KMS-11 (cell line): ENCODE results near the gene CSF1R.

ENCODE experiments used
- H2AFZ ChIP-seq: fragments of 200-600 bp; sonication (generic); 2 replicates; pipeline ENCODE4 v1.6.1; 2016; ENCODE audit warnings: antibody characterized with exemption, mixed run types, low read depth
- H3K27ac ChIP-seq: fragments of 200-600 bp; sonication (generic); 2 replicates; pipeline ENCODE4 v1.6.1; 2016; ENCODE audit warnings: mild to moderate bottlenecking, mixed run types
- H3K27me3 ChIP-seq: fragments of 200-600 bp; sonication (generic); 2 replicates; pipeline ENCODE4 v1.6.1; 2017; ENCODE audit warnings: mild to moderate bottlenecking, low read depth, mixed run types, moderate library complexity; ENCODE audit not compliant: insufficient read depth
- H3K36me3 ChIP-seq: fragments of 200-600 bp; sonication (generic); 2 replicates; pipeline ENCODE4 v1.6.1; 2017; ENCODE audit warnings: mild to moderate bottlenecking, mixed run types; ENCODE audit not compliant: insufficient read depth
- H3K4me1 ChIP-seq: fragments of 200-600 bp; sonication (generic); 2 replicates; pipeline ENCODE4 v1.6.1; 2016; ENCODE audit warnings: mild to moderate bottlenecking, low read depth, mixed run types; ENCODE audit not compliant: poor library complexity, severe bottlenecking
- H3K4me2 ChIP-seq: fragments of 200-600 bp; sonication (generic); 2 replicates; pipeline ENCODE4 v1.7.0; 2016; ENCODE audit warnings: mild to moderate bottlenecking, mixed run types
- H3K4me3 ChIP-seq: fragments of 200-600 bp; sonication (generic); IDR thresholded peaks from 2 replicates; pipeline ENCODE4 v1.6.1; 2017; ENCODE audit warnings: low read depth, low read length, mixed read lengths; ENCODE audit not compliant: insufficient read depth
- H3K79me2 ChIP-seq: fragments of 200-600 bp; sonication (generic); 2 replicates; pipeline ENCODE4 v1.6.1; 2016; ENCODE audit warnings: low read depth, mixed run types; ENCODE audit not compliant: insufficient read depth
- H3K9ac ChIP-seq: fragments of 200-600 bp; sonication (generic); 2 replicates; pipeline ENCODE4 v1.6.1; 2016; ENCODE audit warnings: mild to moderate bottlenecking, mixed run types
- H4K20me1 ChIP-seq: fragments of 200-600 bp; sonication (generic); 2 replicates; pipeline ENCODE4 v1.6.1; 2016; ENCODE audit warnings: mild to moderate bottlenecking, mixed run types; ENCODE audit not compliant: insufficient read depth
- TF ChIP-seq, protein P1 (sequence below): fragments of 200-600 bp; sonication (generic); conservative IDR thresholded peaks from 2 replicates; pipeline ENCODE4 v1.6.1; 2017; ENCODE audit warnings: low read depth, mild to moderate bottlenecking, antibody characterized with exemption, low read length, moderate library complexity, mixed read lengths

The CSF1R gene

GRCh38 chr5:150080696-150081435 is 5.5 kb downstream of the CSF1R start:
- H3K36me3 ChIP-seq, result no peaks in the 10 kb centered on the region
- H3K4me1 ChIP-seq, result no peaks in the 10 kb centered on the region
- no peaks in the 10 kb centered on the region for H3K27me3 ChIP-seq
- no peaks in the 10 kb centered on the region for H4K20me1 ChIP-seq
- no peak overlapping the region for H3K4me3 ChIP-seq
- TF ChIP-seq, protein P1, sequence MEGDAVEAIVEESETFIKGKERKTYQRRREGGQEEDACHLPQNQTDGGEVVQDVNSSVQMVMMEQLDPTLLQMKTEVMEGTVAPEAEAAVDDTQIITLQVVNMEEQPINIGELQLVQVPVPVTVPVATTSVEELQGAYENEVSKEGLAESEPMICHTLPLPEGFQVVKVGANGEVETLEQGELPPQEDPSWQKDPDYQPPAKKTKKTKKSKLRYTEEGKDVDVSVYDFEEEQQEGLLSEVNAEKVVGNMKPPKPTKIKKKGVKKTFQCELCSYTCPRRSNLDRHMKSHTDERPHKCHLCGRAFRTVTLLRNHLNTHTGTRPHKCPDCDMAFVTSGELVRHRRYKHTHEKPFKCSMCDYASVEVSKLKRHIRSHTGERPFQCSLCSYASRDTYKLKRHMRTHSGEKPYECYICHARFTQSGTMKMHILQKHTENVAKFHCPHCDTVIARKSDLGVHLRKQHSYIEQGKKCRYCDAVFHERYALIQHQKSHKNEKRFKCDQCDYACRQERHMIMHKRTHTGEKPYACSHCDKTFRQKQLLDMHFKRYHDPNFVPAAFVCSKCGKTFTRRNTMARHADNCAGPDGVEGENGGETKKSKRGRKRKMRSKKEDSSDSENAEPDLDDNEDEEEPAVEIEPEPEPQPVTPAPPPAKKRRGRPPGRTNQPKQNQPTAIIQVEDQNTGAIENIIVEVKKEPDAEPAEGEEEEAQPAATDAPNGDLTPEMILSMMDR, result no peak
- no peak overlapping the region for H3K9ac ChIP-seq
- no peaks in the 10 kb centered on the region for H3K79me2 ChIP-seq
- no peak overlapping the region for H3K27ac ChIP-seq
- H2AFZ ChIP-seq, result no peak overlapping the region
- H3K4me2 ChIP-seq, result no peak overlapping the region

GRCh38 chr5:150079909-150080461 is 6.4 kb downstream of the CSF1R start:
- TF ChIP-seq, protein P1, result no peak
- Histone ChIP-seq H3K27me3 (no peaks in the 10 kb centered on the region), H4K20me1 (no peaks in the 10 kb centered on the region), H3K4me1 (no peaks in the 10 kb centered on the region), H3K79me2 (no peaks in the 10 kb centered on the region), H3K9ac (no peak overlapping the region), H3K36me3 (no peaks in the 10 kb centered on the region), H3K27ac (no peak overlapping the region), H3K4me2 (no peak overlapping the region), H2AFZ (no peak overlapping the region), H3K4me3 (no peak overlapping the region)

GRCh38 chr5:150078802-150079689 is 7.3 kb downstream of the CSF1R start:
- H3K27me3 ChIP-seq, result no peaks in the 10 kb centered on the region
- H3K4me3 ChIP-seq, result no peak overlapping the region
- no peak overlapping the region for H3K4me2 ChIP-seq

GRCh38 chr5:150077996-150078801 is 8.2 kb downstream of the CSF1R start:
- Histone ChIP-seq H3K9ac (no peak overlapping the region), H3K27ac (no peak overlapping the region), H3K4me3 (no peak overlapping the region), H3K4me2 (no peak overlapping the region), H2AFZ (no peak overlapping the region), H3K79me2 (no peaks in the 10 kb centered on the region), H3K27me3 (no peaks in the 10 kb centered on the region), H3K4me1 (no peaks in the 10 kb centered on the region), H3K36me3 (no peaks in the 10 kb centered on the region), H4K20me1 (no peaks in the 10 kb centered on the region)
- TF ChIP-seq, protein P1, result no peak

More at GRCh38 chr5:150078802-150079689, 7.3 kb downstream of the CSF1R start:
- Histone ChIP-seq H4K20me1 (no peaks in the 10 kb centered on the region), H3K79me2 (no peaks in the 10 kb centered on the region), H3K27ac (no peak overlapping the region), H3K4me1 (no peaks in the 10 kb centered on the region), H2AFZ (no peak overlapping the region), H3K9ac (no peak overlapping the region), H3K36me3 (no peaks in the 10 kb centered on the region)
- TF ChIP-seq, protein P1, result no peak
